ENCODE results near the gene VSTM4.

Gene VSTM4

DNA sequence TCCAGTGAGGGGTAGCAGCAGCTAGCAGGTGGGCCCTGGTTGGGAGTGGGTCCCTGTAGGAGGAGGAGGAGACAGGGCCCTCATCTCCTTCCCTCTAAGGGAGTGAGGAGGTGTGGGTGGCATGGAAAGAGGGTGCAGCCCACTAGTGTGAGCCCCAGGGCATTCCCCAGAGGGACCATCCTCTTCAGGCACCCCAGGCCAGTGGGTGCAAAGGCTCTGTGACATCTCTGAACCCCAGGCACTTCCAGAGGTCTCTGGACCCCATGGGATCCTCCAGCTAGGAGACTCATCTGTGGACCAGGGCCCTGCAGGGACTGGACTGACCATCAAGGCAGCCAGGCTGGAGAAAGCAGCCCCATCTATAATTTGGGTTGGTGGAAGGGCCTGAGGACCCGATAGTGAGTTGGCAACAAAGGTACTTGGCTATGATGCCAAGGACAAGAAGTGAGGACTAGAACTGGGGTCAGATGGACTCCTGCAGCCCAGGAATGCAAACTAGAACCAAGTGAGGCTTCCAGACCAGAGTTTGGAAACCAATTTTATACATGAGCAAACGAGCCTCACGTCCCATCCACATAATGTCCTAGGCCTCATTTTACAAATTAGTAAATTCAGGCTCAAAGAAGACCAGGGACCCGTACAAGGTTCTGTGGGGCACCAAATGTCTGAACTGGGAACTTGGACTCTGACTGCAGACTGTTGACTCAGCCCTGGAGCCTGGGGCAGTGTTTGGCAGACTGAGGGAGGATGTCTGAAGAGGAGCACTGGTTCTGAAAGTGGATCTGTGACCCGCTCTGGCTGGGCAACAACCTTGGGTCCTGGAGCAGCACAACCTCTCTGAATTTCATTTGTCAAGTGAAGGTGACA is 1.4 kb upstream of the VSTM4 start:
- no peak for DNase-seq

DNA sequence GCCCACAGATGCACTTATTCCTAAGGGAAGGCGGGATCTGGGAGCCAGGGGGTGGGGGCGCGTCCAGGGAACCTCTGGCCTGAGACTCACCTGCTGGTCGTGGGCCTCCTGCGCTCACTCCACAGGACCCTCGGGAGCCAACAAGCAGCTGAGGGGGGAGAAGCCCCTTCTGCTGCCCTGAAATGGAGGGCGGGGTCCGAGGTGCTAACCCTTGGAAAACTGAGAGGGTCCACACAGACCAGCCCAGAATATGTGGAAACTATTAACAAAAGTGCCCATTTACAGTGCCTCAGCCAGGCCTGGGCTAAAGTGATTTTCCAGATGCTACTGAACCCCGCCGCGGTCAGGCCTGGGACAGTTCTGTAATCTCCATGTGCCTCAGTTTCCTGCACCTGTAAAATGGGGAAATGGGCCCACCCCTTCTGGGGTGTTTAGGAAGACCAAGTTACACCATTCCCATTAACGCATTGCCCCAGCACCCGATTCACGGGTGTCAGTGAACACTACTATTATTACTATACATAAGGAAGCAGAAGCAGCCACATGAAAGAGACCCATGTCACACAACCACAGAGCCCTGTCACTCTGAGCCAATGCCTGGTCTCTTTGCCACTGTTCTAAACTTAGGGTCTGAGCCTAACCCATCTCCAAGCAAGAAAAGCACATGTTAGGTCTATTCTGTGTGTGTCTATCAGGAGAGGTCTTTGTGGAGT is 630 bp upstream of the VSTM4 start:
- DNase-seq: no peak

DNA sequence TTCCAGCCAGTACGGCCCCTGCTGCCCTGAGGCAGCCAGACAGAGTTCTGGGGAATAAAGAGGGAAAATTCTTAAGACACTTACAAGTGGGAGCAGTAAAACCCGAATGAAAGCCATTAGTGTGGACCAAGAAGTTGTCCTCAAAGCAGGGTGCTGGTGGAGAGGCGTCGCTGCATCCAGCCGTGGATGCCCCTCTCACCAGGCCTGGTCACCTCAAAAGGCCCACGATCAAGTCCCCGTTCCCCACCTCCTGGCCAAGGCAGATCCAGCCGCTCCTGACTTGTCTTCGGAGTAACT is 656 bp downstream of the VSTM4 start:
- no peak for DNase-seq

DNA sequence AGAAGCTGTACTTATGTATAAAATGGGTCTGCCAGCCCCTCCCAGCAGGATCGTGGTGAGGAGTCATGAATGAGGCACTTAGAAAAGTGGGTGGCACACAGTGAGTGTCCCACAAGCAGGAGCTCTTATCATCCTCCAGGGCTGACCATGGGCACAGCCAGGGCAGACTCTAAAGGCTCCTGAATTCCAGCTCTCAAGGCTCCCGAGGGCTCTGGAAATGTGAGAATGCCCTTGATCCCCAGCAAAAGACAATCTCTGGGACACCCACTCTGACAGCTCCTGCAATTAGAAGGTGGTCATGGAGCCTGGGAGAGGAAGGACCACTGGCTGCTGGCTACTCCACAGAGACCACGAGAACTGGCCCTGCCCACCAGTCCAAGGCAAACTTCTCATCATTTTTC is 1.6 kb downstream of the VSTM4 start:
- DNase-seq: no peak

DNA sequence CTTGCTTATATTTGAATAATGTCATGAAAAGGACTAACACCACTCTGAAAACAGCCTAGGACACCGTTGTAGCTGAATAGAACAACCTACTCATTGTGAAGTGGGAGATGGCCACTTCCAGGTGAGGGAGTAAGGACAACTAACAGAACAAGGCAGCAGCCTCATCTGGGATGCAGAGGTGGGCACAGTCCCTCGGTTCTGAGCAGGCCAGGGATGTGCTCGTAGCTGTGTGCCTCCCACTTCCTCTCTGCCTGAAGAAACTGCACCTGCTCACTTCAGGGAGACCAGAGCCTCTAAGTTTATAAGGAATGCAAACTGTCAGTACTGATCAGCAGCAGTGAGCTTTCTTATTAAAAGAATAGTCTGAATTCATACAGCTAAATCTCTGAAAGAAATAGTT is 2.5 kb downstream of the VSTM4 start:
- DNase-seq: no peak

DNA sequence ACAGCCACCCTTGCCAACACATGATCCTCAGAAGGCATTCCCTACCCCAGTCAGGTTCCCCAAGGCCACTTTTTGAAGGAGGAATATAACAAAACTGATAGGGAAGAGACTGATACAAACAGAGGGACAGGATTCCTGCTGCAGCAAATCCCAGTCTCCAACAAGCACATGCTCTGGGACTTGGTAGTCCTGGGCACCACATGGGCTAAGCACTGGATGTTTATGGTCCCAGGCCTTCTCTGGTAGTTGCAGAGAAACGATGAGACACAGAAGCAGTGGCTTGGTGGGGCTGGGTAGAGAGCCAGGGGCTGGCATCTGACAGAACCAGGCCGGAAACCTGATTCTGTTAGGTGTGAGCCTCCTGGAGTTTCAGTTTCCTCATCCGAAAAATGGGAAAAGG is 3.2 kb downstream of the VSTM4 start:
- DNase-seq: no peak

DNA sequence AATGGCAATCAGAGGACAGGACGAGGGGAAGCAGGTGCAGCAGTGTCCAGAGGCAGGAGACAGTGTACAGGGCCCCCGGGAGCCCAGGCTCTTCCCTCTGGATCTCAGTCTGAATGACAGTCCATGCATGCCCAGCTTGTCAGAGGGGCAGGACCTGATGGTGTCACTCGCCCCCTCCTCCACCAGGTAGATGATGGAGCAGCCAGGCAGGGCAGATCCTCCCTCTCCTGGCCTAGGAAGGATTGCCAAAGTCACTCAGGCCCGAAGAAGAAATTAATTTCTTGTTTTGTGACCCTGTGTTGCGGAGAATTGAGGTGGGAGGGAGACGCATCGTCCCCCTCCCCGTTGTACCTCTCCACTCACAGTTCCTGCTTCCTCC is 4.0 kb downstream of the VSTM4 start:
- no peak for DNase-seq

DNA sequence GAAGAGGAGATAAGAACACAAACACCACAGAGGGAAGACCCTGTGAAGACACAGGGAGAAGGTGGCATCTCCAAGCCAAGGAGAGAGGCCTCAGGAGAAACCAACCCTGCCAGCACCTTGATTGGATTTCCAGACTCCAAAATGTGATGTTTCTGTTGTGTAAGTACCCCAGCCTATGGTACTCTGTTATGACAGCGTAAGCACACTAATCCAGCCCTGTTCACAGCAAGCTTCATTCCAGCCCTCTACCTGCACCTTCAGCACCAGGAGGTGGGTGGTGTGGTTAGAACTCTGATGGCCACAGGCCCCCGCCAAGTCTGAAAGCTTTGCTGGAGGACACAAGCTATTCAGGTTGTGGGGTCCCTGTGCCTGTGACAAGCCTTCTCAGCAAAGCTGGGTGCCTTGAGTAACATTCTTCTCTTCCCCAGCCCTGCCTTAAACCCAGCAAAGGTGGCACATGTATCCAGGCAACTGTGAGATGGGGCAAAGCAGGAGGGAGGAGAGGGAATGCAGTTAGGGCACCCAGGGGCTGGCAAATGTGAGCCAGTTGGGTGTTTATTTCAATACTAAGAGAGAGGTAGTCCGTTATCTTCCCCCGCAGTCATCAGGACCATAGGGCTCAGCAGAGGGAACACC is 4.5 kb downstream of the VSTM4 start:
- DNase-seq: no peak

DNA sequence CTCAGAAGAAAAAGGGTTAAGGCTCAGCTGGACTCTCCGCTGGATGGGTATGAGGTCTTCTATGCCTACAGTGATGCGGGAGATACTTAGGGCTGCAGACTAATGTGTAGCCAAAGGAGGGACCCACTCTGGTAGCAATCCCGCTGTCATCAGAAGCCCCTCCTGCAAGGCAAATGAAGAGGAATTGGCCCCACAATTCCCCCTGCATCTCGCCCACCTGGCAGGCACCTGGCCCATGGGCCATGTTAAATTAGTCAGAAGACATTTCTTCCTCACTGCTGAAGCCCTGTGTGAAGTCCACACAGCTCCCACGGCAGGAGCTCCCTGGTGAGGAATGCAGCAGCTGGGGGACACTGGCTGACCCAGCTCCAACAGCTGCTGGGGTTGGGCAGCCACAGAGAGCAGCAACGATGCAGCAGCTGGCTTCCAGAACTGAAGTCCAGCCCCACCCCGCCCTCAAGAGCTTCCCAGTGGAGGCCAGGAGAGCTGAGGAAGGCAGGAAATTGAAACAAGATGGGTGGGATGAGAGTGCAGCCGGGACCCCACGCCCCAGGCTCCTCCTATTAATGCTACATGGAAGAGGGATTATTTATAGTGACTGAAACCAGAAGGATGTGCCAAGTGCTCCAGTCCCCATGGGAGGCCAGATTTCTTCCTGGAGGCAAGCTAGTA is 5.5 kb downstream of the VSTM4 start:
- DNase-seq: no peak

DNA sequence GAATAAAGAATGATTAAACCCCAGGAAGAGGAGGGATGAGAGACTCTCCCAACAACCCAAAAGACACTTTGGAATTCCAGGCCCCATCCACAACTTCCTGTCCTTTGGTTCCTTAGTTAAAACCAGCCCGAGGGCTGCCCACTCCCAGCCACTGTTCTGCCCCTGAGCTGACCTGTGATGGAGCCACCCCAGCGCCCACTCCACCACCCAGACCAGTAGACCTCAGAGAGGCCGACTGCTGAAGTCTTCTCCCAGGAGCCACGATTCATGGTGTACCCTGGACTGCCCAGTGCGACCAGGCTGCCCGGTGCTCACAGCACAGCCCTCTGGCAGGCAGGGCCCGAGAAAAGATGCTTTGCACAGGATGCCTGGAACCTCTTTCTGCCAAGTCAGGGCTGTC is 6.7 kb downstream of the VSTM4 start:
- DNase-seq: no peak

DNA sequence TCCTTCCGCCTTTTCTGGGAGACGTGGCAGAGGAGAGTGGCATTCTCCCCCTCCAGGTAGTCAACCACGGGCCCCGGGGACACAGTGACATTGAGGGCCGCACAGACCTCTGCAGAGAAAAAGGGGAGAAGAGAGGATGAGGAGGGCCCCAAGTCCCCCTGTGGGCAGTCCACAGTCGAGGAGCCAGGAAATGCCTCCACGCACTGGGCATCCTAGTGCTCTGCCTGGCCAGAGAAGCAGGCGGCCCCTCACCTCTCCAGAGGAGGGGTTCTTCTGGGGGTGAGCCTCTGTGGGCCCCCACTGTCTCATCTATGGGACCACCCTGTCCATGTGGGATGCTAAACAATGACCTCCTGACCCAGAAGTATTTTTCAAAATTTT is 7.4 kb downstream of the VSTM4 start:
- no peak for DNase-seq

DNA sequence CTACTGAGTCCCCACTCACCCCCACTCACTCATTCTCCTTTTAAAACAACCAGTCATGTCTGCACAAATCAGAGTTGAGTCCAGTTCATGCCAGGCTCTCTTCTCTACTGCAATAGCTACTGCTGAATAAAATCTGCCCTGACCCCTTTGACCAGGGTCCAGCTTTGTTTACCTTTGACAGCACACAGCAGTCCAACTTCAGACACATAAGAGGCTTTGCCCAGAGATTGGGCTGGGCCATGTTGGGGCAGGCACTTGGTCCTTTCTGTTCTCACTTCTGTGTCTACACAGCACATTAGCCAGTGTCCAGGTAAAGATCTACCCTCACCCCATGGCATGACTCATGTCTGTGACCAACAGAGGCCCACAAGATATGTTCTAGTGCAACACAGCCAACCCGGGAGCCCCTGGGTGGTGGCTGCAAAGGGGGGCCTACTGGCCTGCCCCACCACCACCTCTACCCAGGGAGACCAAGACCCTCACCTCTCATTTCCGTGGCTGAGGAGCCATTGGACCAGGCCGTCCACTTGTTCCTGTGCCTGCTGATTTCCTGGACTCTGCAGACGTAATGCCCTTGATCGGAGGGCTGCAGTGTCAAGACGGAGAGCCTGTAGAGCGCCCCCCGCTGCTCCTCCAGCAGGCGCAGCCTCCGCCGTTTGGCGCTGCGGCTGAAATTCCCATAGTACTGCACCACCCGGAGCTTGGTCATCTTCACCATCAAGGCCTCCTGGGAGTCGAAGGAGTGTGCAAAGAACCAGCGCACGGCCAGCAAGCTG is 8.0 kb downstream of the VSTM4 start:
- no peak for DNase-seq

DNA sequence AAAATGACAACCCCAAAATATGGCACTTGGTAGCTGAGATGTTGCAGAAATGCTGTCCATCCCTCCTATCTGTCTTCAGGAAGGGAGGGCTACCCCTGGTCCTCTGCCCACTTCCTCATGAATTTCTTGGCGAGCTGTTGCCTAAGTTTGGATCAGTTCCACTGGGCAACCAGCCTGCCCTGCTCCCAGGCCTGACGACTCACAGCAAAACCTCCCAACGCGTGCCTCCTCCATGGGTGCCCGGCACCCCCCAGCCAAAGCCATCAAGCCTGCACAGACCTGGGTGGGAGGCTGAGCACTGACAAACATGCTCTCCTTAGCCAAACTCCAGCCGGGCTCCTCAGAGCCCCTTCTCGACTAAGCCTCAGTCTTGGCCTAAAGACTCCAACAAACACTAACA is 8.9 kb downstream of the VSTM4 start:
- DNase-seq: no peak

DNA sequence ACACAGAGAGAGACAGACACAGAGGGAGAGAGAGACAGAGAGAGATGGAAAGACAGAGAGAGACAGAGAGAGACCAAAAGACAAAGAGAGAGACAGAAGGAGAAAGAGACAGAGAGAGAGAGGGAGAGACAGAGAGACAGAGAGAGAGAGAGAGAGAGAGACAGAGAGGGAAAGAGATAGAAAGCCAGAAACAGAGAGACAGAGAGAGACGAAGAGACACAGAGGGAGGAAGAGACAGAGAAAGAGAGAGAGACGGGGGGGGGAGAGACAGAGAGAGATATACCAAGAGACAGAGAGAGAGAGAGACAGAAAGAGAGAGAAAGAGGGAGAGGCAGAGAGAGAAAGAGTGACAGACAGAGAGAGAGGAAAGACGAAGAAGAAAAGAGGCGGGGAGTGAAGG is 10.2 kb downstream of the VSTM4 start:
- DNase-seq: no peak

DNA sequence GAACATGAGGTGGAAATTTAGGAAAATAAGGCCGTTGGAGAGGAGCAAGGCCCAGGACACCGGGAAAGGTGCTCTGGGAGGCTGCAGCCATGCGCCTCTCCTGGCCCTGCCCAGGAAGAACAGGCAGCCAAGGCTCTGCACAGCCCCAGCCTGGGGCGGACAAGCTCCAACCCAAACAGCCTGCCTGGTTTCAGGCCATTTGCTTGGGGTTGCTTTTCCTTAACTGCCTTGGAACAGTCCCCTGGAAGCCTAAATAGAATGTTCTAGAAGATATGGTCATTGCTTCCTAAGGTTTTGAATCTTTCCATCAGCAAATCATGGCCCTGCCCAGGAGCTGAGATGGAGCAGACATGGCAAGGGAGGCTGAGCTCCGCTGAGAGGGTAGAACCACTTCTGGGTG is 11.0 kb downstream of the VSTM4 start:
- DNase-seq: no peak

DNA sequence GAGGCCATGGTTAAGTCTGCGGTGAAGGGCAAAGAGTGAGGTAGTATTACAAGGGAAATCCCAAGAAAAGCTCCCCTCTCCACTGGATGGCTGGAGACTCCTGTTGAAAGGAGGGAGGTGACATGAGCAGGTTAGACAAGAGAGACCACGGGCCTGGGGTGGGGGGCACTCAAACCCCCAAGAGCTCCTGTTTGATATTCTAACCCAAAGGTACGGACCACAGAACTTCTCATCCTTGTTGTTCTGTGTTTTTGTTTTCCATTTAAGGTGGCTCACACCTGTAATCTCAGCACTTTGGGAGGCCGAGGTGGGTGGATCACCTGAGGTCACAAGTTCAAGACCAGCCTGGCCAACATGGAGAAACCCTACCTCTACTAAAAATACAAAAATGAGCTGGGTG is 11.6 kb downstream of the VSTM4 start:
- no peak for DNase-seq

DNA sequence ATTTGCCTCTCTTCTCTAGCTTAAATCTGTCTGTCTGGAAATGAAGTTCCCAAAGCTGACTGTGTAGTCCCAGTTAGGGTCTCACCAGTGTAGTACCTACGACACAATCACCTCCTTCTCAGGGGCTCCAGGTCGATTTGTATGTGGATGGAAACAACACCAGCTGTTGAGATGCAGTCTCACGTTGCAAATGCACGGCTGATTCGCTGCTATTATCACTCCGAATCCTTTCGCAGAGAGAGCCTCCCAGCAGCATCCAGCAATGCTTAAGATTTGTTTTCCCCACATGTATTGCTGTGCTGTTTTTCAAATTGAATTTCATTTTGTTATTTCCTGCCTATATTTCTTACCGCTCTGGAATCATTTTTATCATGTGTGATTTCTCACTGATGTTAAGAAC is 16.3 kb downstream of the VSTM4 start:
- DNase-seq: no peak

DNA sequence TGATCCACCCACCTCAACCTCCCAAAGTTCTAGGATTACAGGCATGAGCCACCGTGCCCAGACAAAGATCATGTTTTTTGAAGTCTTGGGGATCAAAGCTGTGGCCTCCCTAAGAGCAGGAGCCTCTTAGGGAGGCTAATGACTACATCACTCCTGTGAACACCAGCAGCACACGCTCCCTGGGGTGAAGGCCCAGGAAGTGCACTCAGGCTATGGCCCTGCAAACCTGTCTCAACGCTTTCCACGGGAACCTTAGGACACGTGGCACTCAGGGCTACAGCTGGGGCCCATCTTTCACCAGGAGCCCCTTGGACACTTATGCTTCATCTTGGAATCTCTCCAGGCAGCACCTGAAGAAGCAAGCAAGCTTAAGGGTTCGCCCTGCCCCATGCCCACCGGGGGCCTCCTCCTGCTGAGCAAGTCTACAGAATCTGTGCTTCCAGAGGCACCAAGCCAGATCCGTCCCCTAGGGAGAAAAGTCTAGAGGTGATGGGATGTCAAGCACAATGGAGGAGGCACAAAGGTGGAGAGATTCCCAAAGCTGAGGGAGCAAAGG is 18.4 kb downstream of the VSTM4 start:
- DNase-seq: no peak

DNA sequence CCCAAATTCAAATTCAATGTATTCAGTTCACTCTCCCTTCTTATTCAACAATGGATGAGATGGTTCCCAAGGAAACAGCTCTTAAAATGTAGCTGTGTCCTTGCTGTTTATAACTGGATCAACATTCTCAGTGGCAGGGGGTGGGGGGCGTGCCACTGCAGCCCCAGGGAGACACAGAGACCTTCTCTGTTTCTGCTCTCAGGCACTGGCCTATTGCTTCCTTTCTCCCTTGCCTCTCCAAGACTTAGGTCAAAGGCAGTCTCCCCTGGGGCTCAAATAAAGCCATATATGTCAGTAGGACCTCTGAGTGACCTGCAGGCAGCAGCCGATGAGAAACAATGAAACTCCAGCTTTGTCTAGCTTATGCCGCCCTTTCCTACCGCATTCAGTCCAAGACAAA is 20.7 kb downstream of the VSTM4 start:
- DNase-seq: no peak

DNA sequence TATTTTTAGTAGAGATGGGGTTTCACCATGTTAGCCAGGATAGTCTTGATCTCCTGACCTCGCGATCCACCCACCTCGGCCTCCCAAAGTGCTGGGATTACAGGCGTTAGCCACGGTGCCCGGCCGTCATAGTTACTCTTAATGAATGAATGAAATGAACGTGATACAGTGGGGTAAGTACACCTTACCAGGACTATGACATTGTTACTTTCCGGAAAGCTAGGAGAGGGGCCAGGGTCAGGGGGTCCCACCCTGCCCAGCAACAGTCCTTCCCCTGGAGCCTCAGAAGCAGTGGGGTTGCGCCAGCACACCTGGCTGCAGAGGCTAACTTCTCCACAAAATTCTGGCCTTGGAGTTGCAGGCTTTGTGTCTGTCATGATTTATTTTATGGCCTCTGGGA is 21.4 kb downstream of the VSTM4 start:
- no peak for DNase-seq

DNA sequence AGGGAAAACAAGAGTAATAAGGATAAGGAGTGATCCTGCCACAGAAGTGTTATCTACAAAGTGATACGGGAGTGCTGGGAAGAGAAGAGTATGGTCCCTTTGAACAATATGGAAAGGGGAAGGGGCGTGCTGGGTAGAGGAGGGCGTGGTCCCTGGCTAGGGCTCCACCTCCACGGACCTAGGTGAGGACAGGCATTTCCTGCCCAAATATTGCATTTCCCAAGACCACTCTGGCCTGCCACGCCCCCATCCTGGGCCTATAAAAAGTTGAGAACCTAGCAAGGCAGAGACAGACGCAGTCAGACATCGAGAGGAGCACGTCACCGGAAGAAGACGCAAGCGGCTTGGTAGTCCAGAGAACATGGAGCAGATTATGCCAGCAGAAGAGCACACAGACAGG is 22.8 kb downstream of the VSTM4 start:
- DNase-seq: no peak

DNA sequence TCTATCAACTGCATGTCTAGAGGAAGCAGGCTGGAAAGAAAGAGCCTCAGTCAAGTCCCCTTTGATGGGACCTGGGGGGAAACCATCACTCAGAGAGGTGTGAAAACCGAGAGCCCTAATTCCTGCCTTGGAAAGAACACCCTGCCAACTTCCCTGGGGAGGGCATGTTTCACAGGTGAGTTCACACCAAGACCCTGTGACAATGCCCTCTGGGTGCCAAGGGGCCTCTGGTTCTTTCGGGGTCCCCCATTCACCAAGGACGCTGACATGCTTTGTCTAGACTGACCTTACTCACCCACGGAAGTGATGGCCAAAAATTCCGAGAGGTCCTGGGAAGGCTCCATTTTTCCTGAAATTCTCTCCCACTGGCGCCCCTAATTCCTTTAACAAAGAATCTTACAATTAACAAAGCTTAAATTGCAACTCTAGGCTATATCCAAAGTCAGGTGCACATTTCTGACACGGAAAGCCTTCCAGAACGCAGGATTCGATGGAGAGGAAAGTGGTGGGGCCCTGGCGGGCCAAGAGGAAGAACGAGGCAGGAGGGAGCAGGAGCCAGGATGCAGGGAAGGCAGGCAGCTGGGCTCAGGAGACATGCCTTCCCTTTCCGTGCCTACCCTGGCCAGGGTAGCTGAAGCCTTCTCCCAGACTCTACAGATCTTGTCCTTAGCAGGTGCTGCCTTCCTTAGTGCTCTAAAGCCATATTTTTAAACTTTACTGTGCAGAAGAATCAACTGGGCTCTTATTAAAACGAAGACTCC is 23.7 kb downstream of the VSTM4 start:
- no peak for DNase-seq

All from NCI-H1048 (cell line).